ENCODE data around the gene ARHGAP26. TPM values are rescaled to one million over a fixed set of nuclear protein-coding genes. Genes with fewer than 3 reads are reported as not detected.
A peak's percentile ranks its signal among the peaks of the same experiment; 100 is the strongest.

The ARHGAP26 gene
- total RNA-seq, 1 donor from 2014 or later = 8.9 TPM

DNA sequence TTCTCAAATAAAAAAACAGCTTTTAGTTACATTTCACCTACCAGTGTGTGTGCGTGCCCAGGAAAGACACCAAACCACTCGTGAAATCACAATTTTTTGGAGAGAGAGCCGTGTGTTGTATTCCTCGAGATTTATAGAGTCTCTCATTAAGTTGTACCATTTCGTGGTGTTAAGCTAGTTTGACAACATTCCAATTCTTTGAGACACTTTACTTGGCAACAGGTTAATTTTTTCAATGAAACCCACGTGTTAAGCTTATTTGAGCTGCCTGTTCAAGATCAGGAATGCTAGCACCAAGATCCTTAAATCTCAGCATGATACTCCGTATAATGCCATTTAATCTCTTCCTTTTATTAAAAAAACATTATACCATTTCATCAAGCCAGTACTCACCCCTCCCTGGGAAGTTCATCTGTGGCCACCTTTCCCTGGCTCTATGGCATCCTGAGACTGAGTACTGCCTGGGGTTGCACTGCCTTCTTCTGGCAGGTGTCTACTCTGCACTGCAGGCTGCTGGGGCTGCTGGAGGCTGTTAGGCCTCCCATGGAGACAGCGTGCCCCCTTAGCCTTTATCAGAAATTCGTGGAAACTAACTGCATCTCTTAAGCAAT is 143.7 kb downstream of the ARHGAP26 start:
- no peak overlapping the region for H3K27ac Mint-ChIP-seq
- H3K4me1 Mint-ChIP-seq = peaks cover 11% of the 10 kb centered on the region
- no peak overlapping the region for H3K4me3 Mint-ChIP-seq
- no peak for DNase-seq (ENCODE audit: low spot score in 2 of 2, unreplicated experiment in 2 of 2)
- TF ChIP-seq, protein P1, sequence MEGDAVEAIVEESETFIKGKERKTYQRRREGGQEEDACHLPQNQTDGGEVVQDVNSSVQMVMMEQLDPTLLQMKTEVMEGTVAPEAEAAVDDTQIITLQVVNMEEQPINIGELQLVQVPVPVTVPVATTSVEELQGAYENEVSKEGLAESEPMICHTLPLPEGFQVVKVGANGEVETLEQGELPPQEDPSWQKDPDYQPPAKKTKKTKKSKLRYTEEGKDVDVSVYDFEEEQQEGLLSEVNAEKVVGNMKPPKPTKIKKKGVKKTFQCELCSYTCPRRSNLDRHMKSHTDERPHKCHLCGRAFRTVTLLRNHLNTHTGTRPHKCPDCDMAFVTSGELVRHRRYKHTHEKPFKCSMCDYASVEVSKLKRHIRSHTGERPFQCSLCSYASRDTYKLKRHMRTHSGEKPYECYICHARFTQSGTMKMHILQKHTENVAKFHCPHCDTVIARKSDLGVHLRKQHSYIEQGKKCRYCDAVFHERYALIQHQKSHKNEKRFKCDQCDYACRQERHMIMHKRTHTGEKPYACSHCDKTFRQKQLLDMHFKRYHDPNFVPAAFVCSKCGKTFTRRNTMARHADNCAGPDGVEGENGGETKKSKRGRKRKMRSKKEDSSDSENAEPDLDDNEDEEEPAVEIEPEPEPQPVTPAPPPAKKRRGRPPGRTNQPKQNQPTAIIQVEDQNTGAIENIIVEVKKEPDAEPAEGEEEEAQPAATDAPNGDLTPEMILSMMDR (IDR thresholded peaks at IDR 0.05; ENCODE audit: unreplicated experiment) = no peak
- no peaks in the 10 kb centered on the region for H3K27me3 Mint-ChIP-seq (ENCODE audit: low read depth)
- H3K36me3 Mint-ChIP-seq = peaks cover 12% of the 10 kb centered on the region
- H3K9me3 Mint-ChIP-seq = peaks cover 12% of the 10 kb centered on the region

DNA sequence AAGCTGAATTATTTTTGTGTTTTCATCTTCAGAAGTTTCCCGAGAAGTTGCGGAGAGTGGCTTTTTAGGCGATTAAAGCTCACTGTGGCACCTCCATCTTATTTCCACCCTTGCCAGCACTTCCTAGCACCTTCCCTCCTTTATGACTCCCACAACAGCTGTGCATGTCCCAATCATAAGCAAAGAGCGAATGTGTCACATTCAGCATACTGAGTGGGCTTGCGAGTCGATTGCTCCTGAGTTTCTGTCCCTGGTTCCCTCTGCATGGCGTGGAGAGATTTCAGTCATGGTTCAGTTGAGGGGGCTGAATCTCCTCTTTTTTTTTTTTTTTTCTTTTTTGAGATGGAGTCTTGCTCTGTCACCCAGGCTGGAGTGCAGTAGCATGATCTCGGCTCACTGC is 144.9 kb downstream of the ARHGAP26 start:
- TF ChIP-seq, protein P1 (IDR thresholded peaks at IDR 0.05; ENCODE audit: unreplicated experiment) = no peak
- H3K4me1 Mint-ChIP-seq = peaks cover 11% of the 10 kb centered on the region

DNA sequence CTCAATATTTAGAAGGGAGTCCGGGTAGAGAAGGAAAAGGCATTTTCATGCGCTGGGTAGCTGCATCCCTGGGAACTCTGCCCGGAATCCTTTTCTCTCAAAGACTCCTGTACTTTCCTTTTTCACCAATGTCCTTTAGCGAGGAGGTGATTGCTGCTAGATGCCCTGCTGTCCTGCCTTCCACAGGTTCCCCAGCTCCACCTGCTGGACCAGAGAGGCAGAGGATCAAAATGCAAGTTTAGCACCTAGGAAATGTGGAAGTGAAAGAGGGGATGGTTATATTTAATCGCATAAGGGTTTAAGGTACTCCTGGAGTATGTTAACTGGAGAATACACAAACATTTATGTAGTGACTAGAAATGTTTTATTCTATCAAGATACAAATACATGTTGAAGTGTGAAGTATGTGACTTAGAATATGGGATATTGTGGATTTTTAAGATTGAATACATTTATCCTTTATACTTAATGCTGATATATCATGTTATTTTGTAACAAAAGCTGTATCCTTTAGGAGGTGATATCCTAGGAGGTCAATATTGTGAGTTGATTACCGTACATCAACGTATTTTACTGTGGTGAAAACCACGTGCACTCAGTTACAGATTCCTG is 145.7 kb downstream of the ARHGAP26 start:
- H3K9me3 Mint-ChIP-seq = peaks cover 12% of the 10 kb centered on the region
- H3K27ac Mint-ChIP-seq = no peak overlapping the region
- TF ChIP-seq, protein P1 (IDR thresholded peaks at IDR 0.05; ENCODE audit: unreplicated experiment) = peak; percentile 28
- peaks cover 12% of the 10 kb centered on the region for H3K36me3 Mint-ChIP-seq
- no peak for DNase-seq (ENCODE audit: low spot score in 2 of 2, unreplicated experiment in 2 of 2)
- peaks cover 11% of the 10 kb centered on the region for H3K4me1 Mint-ChIP-seq
- no peaks in the 10 kb centered on the region for H3K27me3 Mint-ChIP-seq (ENCODE audit: low read depth)
- no peak overlapping the region for H3K4me3 Mint-ChIP-seq

More for the DNA sequence above, 144.9 kb downstream of the ARHGAP26 start:
- Mint-ChIP-seq H3K27ac (no peak overlapping the region), H3K27me3 (ENCODE audit: low read depth) (no peaks in the 10 kb centered on the region), H3K4me3 (no peak overlapping the region), H3K9me3 (peaks cover 12% of the 10 kb centered on the region), H3K36me3 (peaks cover 12% of the 10 kb centered on the region)
- no peak for DNase-seq (ENCODE audit: low spot score in 2 of 2, unreplicated experiment in 2 of 2)

DNA sequence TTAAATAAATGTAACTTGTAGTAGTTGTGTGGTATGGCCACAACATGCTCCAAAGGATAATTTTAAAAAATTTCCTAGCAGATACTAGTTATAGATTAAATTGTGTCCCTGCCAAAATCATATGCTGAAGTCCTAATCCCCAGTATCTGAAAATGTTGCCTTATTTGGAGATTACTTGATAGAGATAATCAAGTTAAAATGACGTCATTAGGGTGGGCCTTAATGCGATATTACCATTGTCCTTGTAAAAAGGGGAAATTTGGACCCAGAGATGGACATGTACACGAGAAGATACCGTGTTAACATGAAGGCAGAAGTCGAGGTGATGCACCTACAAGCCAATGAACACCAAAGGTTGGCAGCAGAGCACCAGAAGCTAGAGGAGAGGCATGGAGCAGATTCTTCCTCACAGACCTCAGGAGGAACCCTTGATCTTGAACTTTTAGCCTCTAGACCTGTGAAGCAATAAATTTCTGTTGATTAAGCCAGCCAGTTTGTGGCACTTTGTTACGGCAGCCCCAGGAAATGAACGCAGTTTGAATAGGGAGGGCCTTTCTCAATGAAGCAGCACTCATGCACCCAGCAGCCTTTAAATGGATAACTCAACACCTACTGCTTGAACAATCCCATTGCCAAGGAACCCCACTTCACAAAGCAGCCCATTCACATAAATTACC is 148.9 kb downstream of the ARHGAP26 start:
- H3K27ac Mint-ChIP-seq = no peak overlapping the region
- no peaks in the 10 kb centered on the region for H3K36me3 Mint-ChIP-seq
- no peak overlapping the region for H3K4me3 Mint-ChIP-seq
- no peak for DNase-seq (ENCODE audit: low spot score in 2 of 2, unreplicated experiment in 2 of 2)
- H3K4me1 Mint-ChIP-seq = peaks cover 9% of the 10 kb centered on the region
- TF ChIP-seq, protein P1 (IDR thresholded peaks at IDR 0.05; ENCODE audit: unreplicated experiment) = no peak
- H3K27me3 Mint-ChIP-seq (ENCODE audit: low read depth) = no peaks in the 10 kb centered on the region
- no peaks in the 10 kb centered on the region for H3K9me3 Mint-ChIP-seq

DNA sequence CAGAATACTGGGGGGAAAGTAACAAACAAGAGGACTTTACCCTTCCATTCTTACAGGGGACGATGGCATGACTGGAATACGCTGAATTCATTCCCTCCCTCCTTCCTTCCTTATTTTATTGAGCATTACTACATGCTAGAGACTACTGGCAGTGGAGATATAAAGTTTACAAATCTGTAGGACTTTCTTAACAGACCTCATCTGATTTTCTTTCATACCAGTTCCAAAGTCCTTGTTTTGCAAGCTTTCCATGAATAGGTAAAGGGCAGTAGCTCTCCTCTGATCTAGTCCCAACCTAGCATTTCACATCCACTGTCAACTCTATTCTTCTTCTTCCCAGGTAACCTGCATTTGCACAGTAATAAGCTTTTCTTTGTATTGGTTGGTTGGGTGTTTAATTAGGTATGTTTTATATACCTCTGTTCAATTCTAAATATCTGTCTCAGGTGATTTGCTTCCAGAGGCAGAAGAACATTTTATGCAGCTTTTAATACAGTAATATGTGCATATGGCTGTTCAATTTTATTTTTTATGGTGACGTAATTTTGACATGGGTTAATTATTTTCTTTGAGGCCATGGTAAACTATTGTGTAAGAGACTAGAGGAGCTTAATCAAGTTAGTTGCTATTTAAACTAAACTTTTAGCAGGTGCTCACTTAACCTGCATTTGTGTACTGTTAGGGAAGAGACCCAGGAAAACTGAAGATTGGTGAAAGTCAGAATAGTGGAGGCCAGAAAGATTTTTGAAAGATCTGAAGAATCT is 150.9 kb downstream of the ARHGAP26 start:
- H3K27me3 Mint-ChIP-seq (ENCODE audit: low read depth) = no peaks in the 10 kb centered on the region
- H3K27ac Mint-ChIP-seq = no peak overlapping the region
- DNase-seq (ENCODE audit: low spot score in 2 of 2, unreplicated experiment in 2 of 2) = no peak
- peaks cover 7% of the 10 kb centered on the region for H3K4me1 Mint-ChIP-seq
- no peaks in the 10 kb centered on the region for H3K9me3 Mint-ChIP-seq
- H3K36me3 Mint-ChIP-seq = no peaks in the 10 kb centered on the region
- no peak overlapping the region for H3K4me3 Mint-ChIP-seq
- TF ChIP-seq, protein P1 (IDR thresholded peaks at IDR 0.05; ENCODE audit: unreplicated experiment) = no peak

Data from mesothelial cell of epicardium (in vitro differentiated cells).